Kidney epithelial cell (primary cell): ENCODE data around the gene CSNK1D. TPM values are rescaled to one million over a fixed set of nuclear protein-coding genes. Genes with fewer than 3 reads are reported as not detected.

Source experiments
- DNase-seq: peaks from one replicate; pipeline ENCODE4 v3.0.0-alpha.2; 2010; ENCODE audit warnings: low read depth
- H3K27me3 ChIP-seq: 2 replicates; pipeline ENCODE4 v1.6.0; 2011; ENCODE audit warnings: low read length; ENCODE audit not compliant: control insufficient read depth, insufficient read depth
- H3K36me3 ChIP-seq: 2 replicates; pipeline ENCODE4 v1.5.1; 2011; ENCODE audit warnings: low read length; ENCODE audit not compliant: control insufficient read depth, insufficient read depth
- H3K4me3 ChIP-seq: 2 replicates; pipeline ENCODE4 v1.5.1; 2011; ENCODE audit warnings: low read depth, mild to moderate bottlenecking, control low read depth, low read length
- total RNA-seq: library from RNA; depleted of rRNA; stranded (reverse); fragments of >200 nt; gene quantifications from 2 replicates; pipeline ENCODE4 v1.2.3, GENCODE V29; 2015
- TF ChIP-seq, protein P1 (sequence below): IDR thresholded peaks from 2 replicates; pipeline ENCODE4 v1.5.1; 2011; ENCODE audit warnings: mild to moderate bottlenecking, moderate library complexity, low read length, control low read depth, inconsistent platforms; ENCODE audit not compliant: insufficient read depth, poor library complexity, severe bottlenecking

The CSNK1D gene
- total RNA-seq, 1 donor from 2014 or later, result 61.7 TPM

DNA sequence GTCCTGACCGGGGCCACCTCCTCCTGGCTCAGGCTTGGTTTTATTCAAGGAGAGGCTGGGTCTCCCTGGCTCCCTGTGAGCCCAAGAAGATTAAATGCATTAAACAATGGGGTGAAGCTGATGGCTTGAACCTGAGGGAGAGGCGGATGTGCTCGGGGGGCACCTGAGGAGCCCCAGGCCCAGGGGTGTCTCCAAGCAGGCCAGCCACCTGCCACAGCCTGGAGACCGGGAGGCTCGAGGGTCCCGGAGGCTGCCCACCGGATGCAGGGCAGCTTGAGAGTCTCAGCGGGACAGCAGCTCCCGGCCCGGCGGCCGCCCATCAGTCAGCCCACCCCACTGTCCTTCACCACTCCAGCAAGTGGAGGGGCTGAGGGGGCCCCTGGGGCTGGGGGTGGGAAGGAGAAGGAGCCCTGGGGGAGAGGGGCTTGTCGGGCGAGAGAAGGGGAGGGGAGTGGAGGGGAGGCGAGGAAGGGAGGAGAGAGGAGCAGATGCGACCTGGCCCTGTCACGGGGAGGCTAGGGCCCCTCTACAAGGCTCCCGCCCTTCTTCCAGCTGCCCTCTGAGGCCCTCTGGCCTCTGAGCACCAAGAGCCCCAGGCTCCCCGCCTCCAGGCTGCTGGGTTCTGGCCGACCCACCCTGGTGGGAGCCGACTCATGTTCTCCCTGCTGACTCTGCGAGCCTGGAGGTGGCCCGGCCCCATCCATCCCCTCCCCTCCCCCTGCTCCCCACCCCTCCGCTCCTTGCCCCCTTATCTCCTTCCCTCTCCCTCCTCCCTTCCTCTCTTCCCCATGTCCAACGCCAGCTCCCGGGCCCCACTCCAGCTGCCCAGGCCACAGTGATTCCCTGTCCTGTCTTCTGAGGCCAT is 30.7 kb upstream of the CSNK1D start:
- H3K36me3 ChIP-seq, result no peaks in the 10 kb centered on the region
- DNase-seq, result no peak
- TF ChIP-seq, protein P1, sequence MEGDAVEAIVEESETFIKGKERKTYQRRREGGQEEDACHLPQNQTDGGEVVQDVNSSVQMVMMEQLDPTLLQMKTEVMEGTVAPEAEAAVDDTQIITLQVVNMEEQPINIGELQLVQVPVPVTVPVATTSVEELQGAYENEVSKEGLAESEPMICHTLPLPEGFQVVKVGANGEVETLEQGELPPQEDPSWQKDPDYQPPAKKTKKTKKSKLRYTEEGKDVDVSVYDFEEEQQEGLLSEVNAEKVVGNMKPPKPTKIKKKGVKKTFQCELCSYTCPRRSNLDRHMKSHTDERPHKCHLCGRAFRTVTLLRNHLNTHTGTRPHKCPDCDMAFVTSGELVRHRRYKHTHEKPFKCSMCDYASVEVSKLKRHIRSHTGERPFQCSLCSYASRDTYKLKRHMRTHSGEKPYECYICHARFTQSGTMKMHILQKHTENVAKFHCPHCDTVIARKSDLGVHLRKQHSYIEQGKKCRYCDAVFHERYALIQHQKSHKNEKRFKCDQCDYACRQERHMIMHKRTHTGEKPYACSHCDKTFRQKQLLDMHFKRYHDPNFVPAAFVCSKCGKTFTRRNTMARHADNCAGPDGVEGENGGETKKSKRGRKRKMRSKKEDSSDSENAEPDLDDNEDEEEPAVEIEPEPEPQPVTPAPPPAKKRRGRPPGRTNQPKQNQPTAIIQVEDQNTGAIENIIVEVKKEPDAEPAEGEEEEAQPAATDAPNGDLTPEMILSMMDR, result no peak
- peaks cover 25% of the 10 kb centered on the region for H3K27me3 ChIP-seq
- H3K4me3 ChIP-seq, result no peak overlapping the region

DNA sequence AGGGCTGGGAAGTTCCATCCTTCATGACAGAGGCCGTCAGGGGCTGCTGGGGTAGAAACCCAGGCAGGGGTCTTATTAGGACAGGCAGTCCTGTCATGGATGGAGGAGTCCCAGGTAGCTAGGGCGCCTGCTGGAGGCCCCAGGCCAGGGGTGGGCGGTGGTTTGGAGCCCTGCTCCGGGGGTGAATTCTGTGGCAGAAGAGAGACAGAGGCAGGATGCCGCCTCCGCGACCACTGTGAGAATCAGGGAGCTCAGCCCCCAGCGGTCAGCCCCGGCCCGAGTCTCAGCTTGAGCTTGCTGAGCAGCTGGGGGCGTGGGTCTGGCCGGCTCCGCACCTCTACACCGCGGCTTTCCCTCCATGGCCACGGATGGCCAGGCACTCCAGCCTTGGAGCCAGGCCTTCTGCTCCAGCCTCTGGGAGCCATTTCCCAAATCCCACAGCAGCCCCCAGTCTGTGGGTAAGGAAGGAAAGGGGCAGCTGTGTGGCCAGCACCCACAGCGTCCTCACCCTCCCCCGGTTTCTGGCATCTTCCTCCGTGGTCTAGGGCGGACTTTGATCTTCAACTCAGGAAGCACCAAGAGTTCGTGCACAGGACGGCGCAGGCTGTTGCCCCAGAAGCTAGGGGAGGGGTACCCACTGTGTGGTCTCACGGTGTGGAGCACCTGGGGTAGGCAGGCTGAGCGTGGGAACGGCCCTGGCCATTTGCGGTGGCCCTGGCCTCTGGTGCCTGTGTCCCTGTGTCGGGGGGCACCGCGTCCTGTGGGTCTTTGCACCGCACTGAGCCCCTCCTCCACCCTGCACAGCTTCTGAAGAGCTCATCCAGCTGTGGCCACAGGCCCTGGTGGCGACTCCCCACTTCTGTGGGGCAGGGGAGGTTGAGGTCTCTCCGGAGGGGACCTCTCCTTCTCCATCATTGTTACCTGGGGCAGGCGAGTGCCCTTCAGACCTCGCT is 29.8 kb upstream of the CSNK1D start:
- peaks cover 23% of the 10 kb centered on the region for H3K27me3 ChIP-seq
- H3K36me3 ChIP-seq, result no peaks in the 10 kb centered on the region
- no peak for DNase-seq
- no peak overlapping the region for H3K4me3 ChIP-seq
- TF ChIP-seq, protein P1, result no peak

DNA sequence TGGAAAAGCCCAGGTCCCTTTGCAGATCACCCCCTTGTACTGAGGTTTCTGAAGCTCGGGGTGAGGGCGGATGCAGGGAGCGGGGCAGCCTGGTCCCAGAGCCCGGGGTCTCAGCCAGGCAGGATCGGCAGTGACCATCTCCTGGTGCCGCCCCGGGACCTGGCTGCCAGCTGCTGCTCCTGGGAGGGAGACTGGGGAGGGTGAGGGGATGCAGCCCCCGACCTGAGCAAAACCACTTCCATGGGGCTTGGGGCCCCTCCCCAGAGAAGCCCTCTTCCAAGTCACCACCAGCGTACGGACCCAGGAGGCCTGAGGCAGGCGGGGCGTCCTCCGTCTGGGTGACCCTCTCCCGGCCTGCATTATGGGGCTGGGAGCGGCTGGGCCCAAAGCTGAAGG is 29.1 kb upstream of the CSNK1D start:
- peaks cover 23% of the 10 kb centered on the region for H3K27me3 ChIP-seq
- TF ChIP-seq, protein P1, result no peak
- DNase-seq, result no peak
- H3K4me3 ChIP-seq, result no peak overlapping the region
- no peaks in the 10 kb centered on the region for H3K36me3 ChIP-seq

DNA sequence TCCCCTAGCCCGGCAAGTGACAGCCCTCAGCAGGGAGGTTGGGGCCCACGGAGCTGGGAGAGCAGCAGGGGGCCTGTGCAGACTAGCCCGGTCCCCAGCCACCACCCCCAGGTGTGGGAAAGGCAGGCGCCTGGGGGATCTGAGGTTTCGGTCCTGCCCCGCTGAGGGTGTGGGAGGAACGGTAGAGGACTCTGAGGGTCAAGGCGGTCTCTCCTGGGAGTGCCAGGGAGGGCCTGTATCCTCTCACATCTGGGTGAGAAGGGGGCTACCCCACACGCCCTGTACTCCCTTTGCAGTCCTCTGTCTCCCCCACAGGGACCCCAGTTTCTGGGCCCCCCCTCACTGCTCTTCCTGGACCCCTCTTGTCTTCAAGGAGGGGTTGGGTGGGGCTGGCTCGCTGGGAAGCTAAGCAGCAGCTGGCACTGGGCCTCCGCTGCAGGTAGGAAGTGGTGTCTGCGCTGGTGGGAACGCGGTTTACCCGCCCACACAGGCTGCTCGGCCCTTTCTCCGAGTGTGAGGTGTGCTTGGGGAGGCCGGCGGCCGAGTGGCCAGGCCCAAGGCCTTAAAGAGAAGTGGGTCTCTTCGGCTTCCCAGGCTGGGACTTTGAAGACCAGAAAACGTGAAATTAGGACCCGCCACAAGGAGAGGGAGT is 28.5 kb upstream of the CSNK1D start:
- no peak for DNase-seq
- no peaks in the 10 kb centered on the region for H3K36me3 ChIP-seq
- H3K27me3 ChIP-seq, result peaks cover 23% of the 10 kb centered on the region
- H3K4me3 ChIP-seq, result no peak overlapping the region
- TF ChIP-seq, protein P1, result no peak

DNA sequence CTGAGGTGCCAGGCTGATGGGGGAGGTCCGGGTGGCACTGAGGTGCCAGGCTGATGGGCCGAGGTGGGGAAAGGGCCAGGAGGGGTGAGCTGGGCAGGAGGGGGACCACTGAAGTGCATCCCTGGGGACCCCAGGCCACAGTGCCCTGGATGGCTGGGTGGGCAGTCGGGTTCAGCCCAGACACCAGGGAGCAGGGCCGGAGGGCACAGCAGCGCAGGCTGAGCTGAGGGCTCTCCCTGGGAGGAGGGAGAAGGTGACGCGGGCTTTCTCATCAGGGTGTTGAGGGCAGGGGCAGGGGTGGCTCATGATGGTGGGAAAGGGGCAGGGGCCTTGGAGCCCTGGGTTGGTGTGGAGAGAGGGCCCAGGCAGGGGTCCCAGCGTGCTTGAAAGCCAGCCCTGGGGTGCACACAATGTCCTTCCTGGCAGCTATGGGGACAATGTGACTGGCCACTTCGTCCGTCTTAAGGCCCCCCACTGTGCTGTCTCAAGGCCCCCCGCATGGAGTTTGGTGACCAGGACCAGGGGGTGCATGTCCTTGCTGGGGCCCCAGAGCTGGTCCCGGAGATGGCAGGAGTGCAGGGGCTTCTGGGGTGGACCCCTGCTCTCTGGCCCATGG is 27.9 kb upstream of the CSNK1D start:
- no peaks in the 10 kb centered on the region for H3K36me3 ChIP-seq
- H3K4me3 ChIP-seq, result no peak overlapping the region
- peaks cover 23% of the 10 kb centered on the region for H3K27me3 ChIP-seq
- no peak for DNase-seq
- TF ChIP-seq, protein P1, result no peak
